Brain microvascular endothelial cell (primary cell): Measurements from ENCODE around the gene DPYD.

ENCODE experiments used
- DNase-seq: peaks from one replicate; pipeline ENCODE4 v3.0.0-alpha.2; 2020
- H3K27ac ChIP-seq: fragments of 250-450 bp; sonication (Bioruptor Pico); 2 replicates; pipeline ENCODE4 v1.5.1; 2020; ENCODE audit warnings: mild to moderate bottlenecking, moderate library complexity
- H3K27me3 ChIP-seq: fragments of 250-450 bp; sonication (Bioruptor Pico); replicated peaks from 2 replicates; pipeline ENCODE4 v1.5.1; 2020; ENCODE audit warnings: mild to moderate bottlenecking
- H3K36me3 ChIP-seq: fragments of 250-450 bp; sonication (Bioruptor Pico); replicated peaks from 2 replicates; pipeline ENCODE4 v1.5.1; 2020; ENCODE audit warnings: mild to moderate bottlenecking
- H3K4me3 ChIP-seq: 2 replicates; pipeline ENCODE4 v1.5.1; 2011; ENCODE audit warnings: low read depth, mild to moderate bottlenecking, control low read depth, low read length, moderate library complexity
- in situ Hi-C: cut with HindIII; loops from 2 replicates; pipeline ENCODE4 v1.10.0; 2017; ENCODE audit warnings: low sequenced_read_pairs, low pct_ligation_motif_present
- TF ChIP-seq, protein P1 (sequence below): IDR thresholded peaks from 2 replicates; pipeline ENCODE4 v1.5.1; 2011; ENCODE audit warnings: low read depth, mild to moderate bottlenecking, moderate library complexity, low read length, control low read depth, inconsistent platforms; ENCODE audit errors: missing control alignments

The DPYD gene

DNA sequence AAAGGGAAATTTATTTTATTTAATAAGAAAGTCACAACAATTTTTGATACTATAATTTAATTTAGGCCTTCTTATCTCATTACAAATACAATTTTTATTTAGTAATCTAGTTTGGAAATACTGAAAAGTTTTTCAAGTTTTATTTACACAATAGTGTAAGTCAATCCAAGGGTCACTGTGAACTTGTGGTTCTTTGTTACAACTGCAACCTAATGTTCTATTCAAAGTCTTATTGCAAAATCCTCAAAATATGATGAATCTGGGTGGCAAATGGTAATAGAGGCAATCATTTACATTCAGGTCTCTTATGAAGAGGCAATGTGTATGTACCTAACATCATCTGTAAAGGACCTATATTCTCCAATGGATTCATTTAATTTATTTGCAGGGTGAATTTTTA is 421.2 kb downstream of the DPYD start:
- TF ChIP-seq, protein P1, sequence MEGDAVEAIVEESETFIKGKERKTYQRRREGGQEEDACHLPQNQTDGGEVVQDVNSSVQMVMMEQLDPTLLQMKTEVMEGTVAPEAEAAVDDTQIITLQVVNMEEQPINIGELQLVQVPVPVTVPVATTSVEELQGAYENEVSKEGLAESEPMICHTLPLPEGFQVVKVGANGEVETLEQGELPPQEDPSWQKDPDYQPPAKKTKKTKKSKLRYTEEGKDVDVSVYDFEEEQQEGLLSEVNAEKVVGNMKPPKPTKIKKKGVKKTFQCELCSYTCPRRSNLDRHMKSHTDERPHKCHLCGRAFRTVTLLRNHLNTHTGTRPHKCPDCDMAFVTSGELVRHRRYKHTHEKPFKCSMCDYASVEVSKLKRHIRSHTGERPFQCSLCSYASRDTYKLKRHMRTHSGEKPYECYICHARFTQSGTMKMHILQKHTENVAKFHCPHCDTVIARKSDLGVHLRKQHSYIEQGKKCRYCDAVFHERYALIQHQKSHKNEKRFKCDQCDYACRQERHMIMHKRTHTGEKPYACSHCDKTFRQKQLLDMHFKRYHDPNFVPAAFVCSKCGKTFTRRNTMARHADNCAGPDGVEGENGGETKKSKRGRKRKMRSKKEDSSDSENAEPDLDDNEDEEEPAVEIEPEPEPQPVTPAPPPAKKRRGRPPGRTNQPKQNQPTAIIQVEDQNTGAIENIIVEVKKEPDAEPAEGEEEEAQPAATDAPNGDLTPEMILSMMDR: no peak
- DNase-seq: no peak

DNA sequence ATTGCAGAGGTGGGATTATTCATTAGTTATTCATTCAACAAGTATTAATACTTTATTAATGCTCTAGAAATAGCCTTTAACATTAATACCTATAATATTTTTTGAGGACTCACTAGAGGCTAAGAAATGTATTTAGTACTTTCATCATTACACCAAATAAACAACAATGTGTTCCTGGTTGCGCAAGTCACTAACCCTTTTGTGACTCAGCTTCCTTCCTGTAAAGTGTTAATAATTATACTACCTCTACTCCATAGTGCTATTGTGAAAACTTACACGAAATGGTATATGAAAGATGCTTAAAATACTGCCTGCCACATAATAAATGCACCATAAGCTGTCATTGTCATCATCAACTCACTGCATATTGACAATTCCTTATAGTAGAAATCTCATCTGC is 431.0 kb downstream of the DPYD start:
- TF ChIP-seq, protein P1: no peak
- in situ Hi-C loops: no loop called here
- Histone ChIP-seq H3K27ac (no peak overlapping the region), H3K36me3 (no peaks in the 10 kb centered on the region), H3K27me3 (no peaks in the 10 kb centered on the region), H3K4me3 (no peak overlapping the region)
- DNase-seq: peak; percentile 0

More for the DNA sequence above, 421.2 kb downstream of the DPYD start:
- Histone ChIP-seq H3K36me3 (no peaks in the 10 kb centered on the region), H3K27me3 (no peaks in the 10 kb centered on the region), H3K27ac (no peak overlapping the region), H3K4me3 (no peak overlapping the region)
- in situ Hi-C loops: no loop called here

DNA sequence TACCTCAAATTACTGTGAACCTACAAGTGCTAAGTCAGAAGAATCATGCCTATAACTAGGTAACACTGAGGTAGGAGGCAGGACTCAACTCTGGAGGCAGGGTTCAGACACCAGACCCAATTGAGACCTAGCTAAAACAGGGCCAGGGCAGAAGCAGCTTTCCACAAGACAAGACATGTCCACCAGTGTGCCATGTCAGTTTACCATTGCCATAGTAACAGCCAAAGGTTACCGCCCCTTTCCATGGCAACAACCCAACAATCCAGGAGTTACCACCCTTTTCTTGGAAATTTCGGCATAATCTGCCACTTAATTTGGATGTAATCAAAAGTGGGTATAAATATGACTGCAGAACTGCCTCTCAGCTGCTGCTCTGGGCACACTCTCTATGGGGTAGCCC is 432.3 kb downstream of the DPYD start:
- TF ChIP-seq, protein P1: no peak
- DNase-seq: no peak
- in situ Hi-C loops: no loop called here
- H3K27ac ChIP-seq: no peak overlapping the region
- H3K36me3 ChIP-seq: no peaks in the 10 kb centered on the region
- H3K27me3 ChIP-seq: no peaks in the 10 kb centered on the region
- no peak overlapping the region for H3K4me3 ChIP-seq

DNA sequence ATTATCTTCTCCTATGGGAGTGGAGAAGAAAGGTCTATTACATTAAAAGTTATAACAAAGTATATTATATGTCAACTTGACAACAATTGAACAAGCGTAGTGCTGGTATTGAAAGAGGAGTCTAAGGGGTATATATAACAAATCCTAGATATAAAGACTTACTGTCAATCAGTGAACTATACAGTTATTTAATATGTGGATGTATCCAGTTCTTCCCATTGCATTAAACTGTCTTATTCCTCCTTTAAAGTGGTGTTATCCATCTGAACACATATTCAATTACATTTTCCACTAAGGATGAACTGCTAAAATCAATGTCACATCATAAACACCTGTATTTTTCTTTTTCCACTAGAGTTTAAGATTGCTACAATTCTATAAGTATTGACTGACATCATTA is 438.8 kb downstream of the DPYD start:
- H3K27me3 ChIP-seq: no peaks in the 10 kb centered on the region
- no peak overlapping the region for H3K4me3 ChIP-seq
- TF ChIP-seq, protein P1: no peak
- H3K27ac ChIP-seq: no peak overlapping the region
- in situ Hi-C loops: no loop called here
- no peak for DNase-seq
- H3K36me3 ChIP-seq: no peaks in the 10 kb centered on the region

DNA sequence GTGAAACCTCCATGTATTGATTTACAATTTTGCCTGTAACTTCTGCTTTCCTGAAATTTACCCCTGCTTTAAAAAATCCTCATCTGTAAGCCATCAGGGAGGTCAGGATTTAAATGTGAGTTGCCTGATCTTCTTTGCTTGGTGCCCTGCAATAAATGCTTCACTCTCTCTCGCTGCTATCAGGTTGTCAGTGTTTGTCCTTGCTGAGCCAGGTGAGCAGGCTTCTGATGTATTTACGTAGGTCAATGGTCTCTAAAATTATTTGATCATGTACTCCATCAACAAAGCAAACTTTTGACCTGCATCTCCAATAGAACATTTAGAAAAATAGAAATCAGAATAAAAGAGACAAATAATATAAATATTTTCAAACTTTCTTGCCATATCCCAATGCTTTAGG is 453.4 kb downstream of the DPYD start:
- H3K36me3 ChIP-seq: no peaks in the 10 kb centered on the region
- H3K4me3 ChIP-seq: no peak overlapping the region
- H3K27me3 ChIP-seq: no peaks in the 10 kb centered on the region
- in situ Hi-C loops: no loop called here
- TF ChIP-seq, protein P1: no peak
- no peak for DNase-seq
- no peak overlapping the region for H3K27ac ChIP-seq

DNA sequence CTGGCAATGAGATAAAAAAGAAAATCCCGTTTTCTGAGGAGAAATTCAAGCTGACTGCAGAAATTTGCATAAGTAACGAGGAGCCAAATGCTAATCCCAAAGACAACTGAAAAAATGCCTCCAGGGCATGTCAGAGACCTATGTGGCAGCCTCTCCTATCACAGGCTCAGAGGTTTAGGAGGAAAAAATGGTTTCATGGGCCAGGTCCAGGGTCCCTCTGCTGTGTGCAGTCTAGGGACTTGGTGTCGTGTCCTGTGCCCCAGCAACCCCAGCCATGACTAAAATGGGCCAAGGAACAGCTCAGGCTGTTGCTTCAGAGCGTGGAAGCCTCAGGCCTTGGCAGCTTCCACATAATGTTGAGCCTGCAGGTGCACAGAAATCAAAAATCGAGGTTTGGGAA is 456.5 kb downstream of the DPYD start:
- H3K27ac ChIP-seq: no peak overlapping the region
- DNase-seq: no peak
- no peaks in the 10 kb centered on the region for H3K36me3 ChIP-seq
- in situ Hi-C loops: no loop called here
- TF ChIP-seq, protein P1: no peak
- H3K4me3 ChIP-seq: no peak overlapping the region
- no peaks in the 10 kb centered on the region for H3K27me3 ChIP-seq
